Measurements from ENCODE around the gene CPNE6. TPM values are rescaled to one million over a fixed set of nuclear protein-coding genes. Genes with fewer than 3 reads are reported as not detected.
A peak's percentile ranks its signal among the peaks of the same experiment; 100 is the strongest.

CPNE6 gene
- total and polyA plus RNA-seq, 5 donors = 0.14 to 0.16 TPM; not detected in 3

- H3K27me3 ChIP-seq (ENCODE audit: control insufficient read depth, insufficient read depth) = no peaks in the 10 kb centered on the region
- no peaks in the 10 kb centered on the region for H3K4me1 ChIP-seq (ENCODE audit: control insufficient read depth, insufficient read depth, low read length)
- DNase-seq = no peak
- H3K27ac ChIP-seq (ENCODE audit: low read length) = no peak overlapping the region
- 76% methylated on average over 10 of the region's 10 CpGs for WGBS
- H3K4me3 ChIP-seq (ENCODE audit: low read length) = no peak overlapping the region
- intact Hi-C loops (cut with DNase I) = loop anchor here (5.0 to 10.0 kb wide), 3 partner anchors 36 to 51 kb away; partner anchors contain the start of gene PCK2 (in 1 of the 4)
- H3K9me3 ChIP-seq (ENCODE audit: control insufficient read depth, low read length) = no peaks in the 10 kb centered on the region
- no peak for ATAC-seq
These were observed 15.2 kb upstream of the CPNE6 start for GRCh38 chr14:24055971-24056799.

DNA sequence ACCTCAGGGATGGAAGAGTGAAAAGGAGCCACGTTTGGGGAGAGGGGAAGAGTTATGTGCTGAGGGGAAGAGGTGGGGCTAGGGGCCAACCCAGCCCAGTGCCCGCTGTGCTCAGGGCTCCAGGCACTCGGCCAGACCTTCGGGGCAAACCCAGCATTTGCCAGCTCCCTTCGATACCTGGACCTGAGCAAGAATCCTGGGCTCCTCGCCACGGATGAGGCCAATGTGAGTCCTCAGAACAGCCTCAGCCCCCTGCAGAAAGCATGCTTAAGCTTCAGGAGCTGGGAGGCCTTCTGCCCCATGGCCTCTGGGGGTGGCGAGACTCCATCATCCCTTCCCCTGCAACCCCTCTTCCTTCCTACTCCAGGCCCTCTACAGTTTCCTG lies 14.6 kb upstream of the CPNE6 start:
- no peak overlapping the region for H3K27ac ChIP-seq (ENCODE audit: low read length)
- ATAC-seq = no peak
- no peak overlapping the region for H3K4me3 ChIP-seq (ENCODE audit: low read length)
- H3K27me3 ChIP-seq (ENCODE audit: control insufficient read depth, insufficient read depth) = no peaks in the 10 kb centered on the region
- no peaks in the 10 kb centered on the region for H3K4me1 ChIP-seq (ENCODE audit: control insufficient read depth, insufficient read depth, low read length)
- peak in 1 of 3 donors; percentile 42 for DNase-seq
- no peaks in the 10 kb centered on the region for H3K9me3 ChIP-seq (ENCODE audit: control insufficient read depth, low read length)
- intact Hi-C loops (cut with DNase I) = loop anchor here (5.0 to 10.0 kb wide), 3 partner anchors 36 to 51 kb away; partner anchors contain the start of gene PCK2 (in 1 of the 4)
- WGBS = 66% methylated on average over 8 of the region's 8 CpGs

- H3K27me3 ChIP-seq (ENCODE audit: control insufficient read depth, insufficient read depth) = no peaks in the 10 kb centered on the region
- no peak overlapping the region for H3K4me3 ChIP-seq (ENCODE audit: low read length)
- no peak for ATAC-seq
- H3K9me3 ChIP-seq (ENCODE audit: control insufficient read depth, low read length) = no peaks in the 10 kb centered on the region
- intact Hi-C loops (cut with DNase I) = loop anchor here (5.0 to 10.0 kb wide), 3 partner anchors 35 to 50 kb away; partner anchors contain the start of gene PCK2 (in 1 of the 4)
- WGBS = 83% methylated on average over 2 of the region's 2 CpGs
- H3K27ac ChIP-seq (ENCODE audit: low read length) = no peak overlapping the region
- no peak for DNase-seq
- H3K4me1 ChIP-seq (ENCODE audit: control insufficient read depth, insufficient read depth, low read length) = no peaks in the 10 kb centered on the region
These were observed 14.1 kb upstream of the CPNE6 start for GRCh38 chr14:24057271-24057670.

DNA sequence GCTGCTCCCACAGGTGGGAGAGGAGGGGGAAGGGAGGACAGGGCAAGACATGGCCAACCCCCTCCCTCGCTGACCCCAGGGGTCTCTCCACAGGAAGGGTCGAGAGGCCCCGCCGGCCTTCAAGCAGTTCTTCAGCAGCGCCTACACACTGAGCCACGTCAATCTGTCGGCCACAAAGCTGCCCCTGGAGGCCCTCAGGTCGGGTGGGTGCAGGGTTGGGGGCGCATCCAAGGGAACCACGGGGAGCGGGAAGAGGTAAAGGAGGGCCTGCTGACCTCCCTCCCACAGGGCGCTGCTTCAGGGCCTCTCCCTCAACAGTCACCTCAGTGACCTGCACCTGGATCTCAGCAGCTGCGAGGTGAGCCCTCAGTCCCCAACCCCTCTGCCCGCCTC lies 13.5 kb upstream of the CPNE6 start:
- intact Hi-C loops (cut with DNase I) = loop anchor here (5.0 to 10.0 kb wide), 3 partner anchors 34 to 49 kb away; partner anchors contain the start of gene PCK2 (in 1 of the 4)

DNA sequence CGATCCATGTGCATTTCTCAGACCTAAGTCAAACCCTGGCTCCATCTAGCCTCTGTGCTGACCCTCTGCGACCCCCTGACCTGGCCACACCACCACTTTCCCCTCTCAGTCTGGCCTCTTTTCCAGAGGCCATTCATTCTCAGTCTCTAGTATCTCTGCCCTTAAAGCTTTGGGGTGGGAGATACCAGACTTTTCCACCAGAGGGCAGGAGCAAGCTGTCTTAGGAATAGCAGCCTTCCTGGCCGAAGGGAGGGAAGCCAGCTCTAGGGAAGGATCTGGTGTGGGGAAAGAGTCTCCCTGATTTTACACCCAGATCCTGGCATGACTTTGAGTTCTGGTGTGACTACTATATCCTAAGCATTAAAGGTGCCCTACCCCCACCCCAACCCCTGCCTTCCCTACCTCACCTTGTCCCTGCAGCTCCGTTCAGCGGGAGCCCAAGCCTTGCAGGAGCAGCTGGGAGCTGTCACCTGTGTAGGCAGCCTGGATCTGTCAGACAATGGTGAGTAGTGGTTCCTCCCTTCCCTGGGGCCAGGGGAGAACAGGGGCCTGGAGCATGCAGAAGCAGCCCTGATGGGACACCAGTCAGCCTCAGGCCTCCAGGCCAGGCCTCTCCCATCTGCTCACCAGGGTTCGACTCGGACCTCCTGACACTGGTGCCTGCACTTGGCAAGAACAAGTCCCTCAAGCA lies 13.0 kb upstream of the CPNE6 start:
- intact Hi-C loops (cut with DNase I) = loop anchor here (5.0 to 10.0 kb wide), 3 partner anchors 34 to 49 kb away; partner anchors contain the start of gene PCK2 (in 1 of the 4)
- H3K27me3 ChIP-seq (ENCODE audit: control insufficient read depth, insufficient read depth) = no peaks in the 10 kb centered on the region
- H3K4me3 ChIP-seq (ENCODE audit: low read length) = no peak overlapping the region
- ATAC-seq (peak; percentile 72 to 74), DNase-seq (peak in 2 of 3 donors; percentile 63 to 83)
- H3K4me1 ChIP-seq (ENCODE audit: control insufficient read depth, insufficient read depth, low read length) = no peaks in the 10 kb centered on the region
- no peaks in the 10 kb centered on the region for H3K9me3 ChIP-seq (ENCODE audit: control insufficient read depth, low read length)
- WGBS = 51% methylated on average over 7 of the region's 7 CpGs
- no peak overlapping the region for H3K27ac ChIP-seq (ENCODE audit: low read length)

More for the DNA sequence above, 13.5 kb upstream of the CPNE6 start:
- Histone ChIP-seq H3K4me3 (ENCODE audit: low read length) (no peak overlapping the region), H3K27ac (ENCODE audit: low read length) (no peak overlapping the region), H3K4me1 (ENCODE audit: control insufficient read depth, insufficient read depth, low read length) (no peaks in the 10 kb centered on the region), H3K27me3 (ENCODE audit: control insufficient read depth, insufficient read depth) (no peaks in the 10 kb centered on the region), H3K9me3 (ENCODE audit: control insufficient read depth, low read length) (no peaks in the 10 kb centered on the region)
- WGBS = 57% methylated on average over 14 of the region's 14 CpGs
- ATAC-seq = peak in 1 of 2 donors; percentile 3
- DNase-seq = peak in 1 of 3 donors; percentile 59

DNA sequence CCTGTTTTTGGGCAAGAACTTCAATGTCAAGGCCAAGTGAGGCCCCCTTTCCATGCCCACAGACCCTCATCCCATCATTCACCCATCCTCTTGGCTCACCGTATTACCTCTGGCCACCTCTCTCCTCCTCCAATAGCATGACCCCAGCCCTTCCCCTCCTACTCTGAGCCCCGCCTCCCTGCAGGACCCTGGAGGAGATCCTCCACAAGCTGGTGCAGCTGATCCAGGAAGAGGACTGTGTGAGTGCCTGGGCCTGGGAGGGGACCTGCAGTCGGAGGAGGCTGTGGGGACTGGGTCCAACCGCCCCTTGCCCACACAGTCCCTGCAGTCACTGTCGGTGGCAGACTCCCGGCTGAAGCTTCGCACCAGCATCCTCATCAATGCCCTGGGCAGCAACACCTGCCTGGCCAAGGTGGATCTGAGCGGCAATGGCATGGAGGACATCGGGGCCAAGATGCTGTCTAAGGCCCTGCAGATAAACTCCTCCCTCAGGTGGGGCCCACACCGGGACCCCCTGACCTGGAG lies 12.3 kb upstream of the CPNE6 start:
- no peak for DNase-seq
- Histone ChIP-seq H3K27ac (ENCODE audit: low read length) (no peak overlapping the region), H3K9me3 (ENCODE audit: control insufficient read depth, low read length) (no peaks in the 10 kb centered on the region), H3K4me3 (ENCODE audit: low read length) (no peak overlapping the region), H3K27me3 (ENCODE audit: control insufficient read depth, insufficient read depth) (no peaks in the 10 kb centered on the region), H3K4me1 (ENCODE audit: control insufficient read depth, insufficient read depth, low read length) (no peaks in the 10 kb centered on the region)
- no peak for ATAC-seq
- WGBS = 89% methylated on average over 10 of the region's 10 CpGs
- intact Hi-C loops (cut with DNase I) = loop anchor here (5.0 to 10.0 kb wide), 3 partner anchors 33 to 48 kb away; partner anchors contain the start of gene PCK2 (in 1 of the 4)

DNA sequence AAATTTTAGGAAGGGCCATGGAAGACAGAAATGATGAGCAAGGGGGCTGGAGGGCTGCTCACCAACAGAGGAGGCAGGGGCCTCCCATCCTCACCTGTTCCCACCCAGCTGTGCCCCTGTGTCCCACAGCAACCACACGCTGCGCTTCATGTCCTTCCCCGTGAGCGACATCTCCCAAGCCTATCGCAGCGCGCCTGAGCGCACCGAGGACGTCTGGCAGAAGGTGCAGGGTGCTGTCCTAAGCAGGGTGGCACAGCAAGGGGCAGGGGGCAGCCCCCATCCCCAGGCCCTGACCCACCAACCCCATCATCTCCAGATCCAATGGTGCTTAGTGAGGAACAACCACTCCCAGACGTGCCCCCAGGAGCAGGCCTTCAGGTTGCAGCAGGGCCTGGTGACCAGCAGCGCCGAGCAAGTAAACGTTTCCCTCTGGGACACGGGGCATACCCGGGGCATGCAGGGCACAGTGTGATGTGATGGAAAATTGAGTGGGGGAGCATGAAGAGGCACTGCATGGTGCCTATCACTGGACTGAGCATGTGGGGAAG lies 11.4 kb upstream of the CPNE6 start:
- 93% methylated on average over 16 of the region's 16 CpGs for WGBS
- no peaks in the 10 kb centered on the region for H3K27me3 ChIP-seq (ENCODE audit: control insufficient read depth, insufficient read depth)
- DNase-seq (no peak), ATAC-seq (no peak)
- no peak overlapping the region for H3K27ac ChIP-seq (ENCODE audit: low read length)
- H3K4me3 ChIP-seq (ENCODE audit: low read length) = no peak overlapping the region
- intact Hi-C loops (cut with DNase I) = loop anchor here (5.0 to 10.0 kb wide), 3 partner anchors 32 to 47 kb away; partner anchors contain the start of gene PCK2 (in 1 of the 4)
- H3K4me1 ChIP-seq (ENCODE audit: control insufficient read depth, insufficient read depth, low read length) = no peaks in the 10 kb centered on the region
- no peaks in the 10 kb centered on the region for H3K9me3 ChIP-seq (ENCODE audit: control insufficient read depth, low read length)

DNA sequence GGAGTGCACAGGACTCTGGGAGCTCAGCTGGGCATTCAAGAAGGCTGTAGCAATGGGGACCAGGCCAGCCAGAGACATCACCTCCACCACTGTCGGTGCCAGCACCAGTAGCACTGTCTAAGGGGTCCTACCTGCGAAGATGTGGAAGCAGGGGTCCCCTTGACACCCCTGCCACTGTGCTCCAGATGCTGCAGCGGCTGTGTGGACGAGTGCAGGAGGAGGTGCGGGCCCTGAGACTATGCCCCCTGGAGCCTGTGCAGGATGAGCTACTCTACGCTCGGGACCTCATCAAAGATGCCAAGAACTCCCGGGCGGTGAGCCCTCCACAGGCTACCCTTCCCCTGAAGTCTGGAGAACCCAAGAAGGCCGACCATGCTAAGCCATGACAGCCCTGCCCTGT lies 10.9 kb upstream of the CPNE6 start:
- no peak for ATAC-seq
- no peaks in the 10 kb centered on the region for H3K27me3 ChIP-seq (ENCODE audit: control insufficient read depth, insufficient read depth)
- no peaks in the 10 kb centered on the region for H3K4me1 ChIP-seq (ENCODE audit: control insufficient read depth, insufficient read depth, low read length)
- no peaks in the 10 kb centered on the region for H3K9me3 ChIP-seq (ENCODE audit: control insufficient read depth, low read length)
- H3K27ac ChIP-seq (ENCODE audit: low read length) = no peak overlapping the region
- DNase-seq = no peak
- 92% methylated on average over 10 of the region's 10 CpGs for WGBS
- intact Hi-C loops (cut with DNase I) = no loop called here
- no peak overlapping the region for H3K4me3 ChIP-seq (ENCODE audit: low read length)

GRCh38 chr14:24060984-24061913 lies 10.1 kb upstream of the CPNE6 start:
- no peaks in the 10 kb centered on the region for H3K4me1 ChIP-seq (ENCODE audit: control insufficient read depth, insufficient read depth, low read length)
- 93% methylated on average over 7 of the region's 7 CpGs for WGBS
- ATAC-seq = no peak
- no peak overlapping the region for H3K27ac ChIP-seq (ENCODE audit: low read length)
- H3K9me3 ChIP-seq (ENCODE audit: control insufficient read depth, low read length) = no peaks in the 10 kb centered on the region
- DNase-seq = no peak
- H3K27me3 ChIP-seq (ENCODE audit: control insufficient read depth, insufficient read depth) = no peaks in the 10 kb centered on the region
- intact Hi-C loops (cut with DNase I) = no loop called here
- no peak overlapping the region for H3K4me3 ChIP-seq (ENCODE audit: low read length)
